ENCODE results near the gene PPFIA4.

PPFIA4 gene

DNA sequence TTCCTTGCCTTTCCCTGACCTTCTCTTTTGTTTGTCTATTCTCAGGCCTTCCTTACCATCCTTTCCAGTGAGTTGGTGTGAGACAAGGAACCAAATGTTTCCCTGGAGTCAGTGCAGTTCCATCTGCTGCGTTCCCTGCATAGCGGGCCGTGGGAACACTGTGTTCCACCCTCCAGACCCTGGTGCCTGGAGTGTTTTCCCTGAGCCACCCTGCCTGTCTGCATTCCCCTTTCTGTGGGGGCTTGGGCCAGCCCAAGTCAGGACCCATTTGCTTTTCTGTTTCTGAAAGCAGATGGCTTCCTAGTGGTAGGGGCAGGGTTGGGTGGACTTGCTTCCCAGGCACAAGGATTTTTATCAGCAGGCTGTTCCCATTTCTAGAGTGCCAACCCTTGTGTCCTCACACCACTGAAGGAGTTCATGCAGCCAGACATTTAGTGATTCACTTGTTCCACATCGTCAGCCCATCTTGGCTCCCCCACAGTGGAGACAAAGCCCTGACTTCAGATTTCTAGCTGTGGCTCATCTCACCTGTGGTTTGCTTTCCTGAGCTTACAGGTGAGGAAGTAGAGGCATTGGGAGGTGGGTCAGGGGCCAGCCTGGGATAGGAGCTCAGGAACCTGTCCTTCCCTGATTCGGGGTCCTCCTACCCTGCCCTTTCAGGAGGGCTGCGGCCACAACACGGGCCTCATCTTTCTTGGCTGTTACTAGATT lies 73.7 kb downstream of the PPFIA4 start:
- no peak for DNase-seq (ENCODE audit: low spot score)

DNA sequence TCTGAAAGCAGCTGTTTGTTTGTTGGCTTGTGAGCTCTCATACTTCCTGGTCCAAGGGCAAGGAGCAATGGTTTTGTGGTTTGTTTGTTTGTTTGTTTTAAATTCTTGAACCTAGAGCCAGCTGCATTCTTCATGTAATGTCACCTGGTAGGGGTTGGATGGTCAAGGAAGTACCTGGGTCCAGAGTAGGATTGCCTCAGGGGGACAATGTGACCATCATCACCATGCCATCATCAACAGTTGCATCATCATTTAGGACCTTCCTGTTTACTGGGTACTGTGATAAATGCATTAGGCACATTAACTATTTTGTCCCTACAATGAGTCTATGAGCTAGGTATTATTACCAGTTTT lies 74.2 kb downstream of the PPFIA4 start:
- DNase-seq (ENCODE audit: low spot score): no peak

DNA sequence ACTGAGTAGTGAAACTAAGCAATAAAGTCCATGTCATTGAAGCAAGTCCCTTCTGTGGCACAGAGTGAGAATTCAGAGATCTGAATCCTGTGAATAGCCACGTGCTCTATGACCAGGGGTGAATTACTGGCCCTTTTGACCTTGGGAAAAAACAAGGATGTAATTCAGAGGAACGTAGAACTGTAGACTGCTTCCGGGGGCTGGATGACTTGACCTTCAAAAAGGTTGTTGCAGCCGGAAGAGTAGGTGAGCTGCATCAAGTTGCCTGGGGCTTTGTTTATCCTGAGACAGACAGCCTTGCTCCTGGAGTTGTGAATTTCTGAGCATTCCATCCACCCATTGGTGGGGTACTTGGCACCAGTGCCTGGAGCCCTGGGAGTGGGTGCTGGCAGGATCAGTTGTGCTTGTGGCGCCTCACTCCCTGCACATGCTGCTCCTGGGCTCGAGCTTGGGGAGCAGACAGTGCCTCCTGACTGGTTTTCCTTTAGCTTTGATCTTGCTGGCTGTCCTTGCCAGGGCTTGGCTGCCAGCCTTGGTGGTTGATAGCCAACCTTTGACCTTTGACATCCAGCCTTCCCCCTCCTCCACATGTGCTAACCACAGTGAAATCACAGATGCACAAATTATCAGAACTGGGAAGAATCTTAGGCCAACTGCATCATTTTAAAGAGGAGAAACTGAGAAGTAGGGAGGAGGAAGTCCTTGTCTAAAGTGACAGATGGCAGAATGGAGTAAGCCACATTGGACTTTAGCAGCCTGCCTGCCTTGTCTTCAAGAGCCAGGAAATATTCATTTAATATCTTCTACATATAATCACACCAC lies 75.7 kb downstream of the PPFIA4 start:
- DNase-seq (ENCODE audit: low spot score): no peak

DNA sequence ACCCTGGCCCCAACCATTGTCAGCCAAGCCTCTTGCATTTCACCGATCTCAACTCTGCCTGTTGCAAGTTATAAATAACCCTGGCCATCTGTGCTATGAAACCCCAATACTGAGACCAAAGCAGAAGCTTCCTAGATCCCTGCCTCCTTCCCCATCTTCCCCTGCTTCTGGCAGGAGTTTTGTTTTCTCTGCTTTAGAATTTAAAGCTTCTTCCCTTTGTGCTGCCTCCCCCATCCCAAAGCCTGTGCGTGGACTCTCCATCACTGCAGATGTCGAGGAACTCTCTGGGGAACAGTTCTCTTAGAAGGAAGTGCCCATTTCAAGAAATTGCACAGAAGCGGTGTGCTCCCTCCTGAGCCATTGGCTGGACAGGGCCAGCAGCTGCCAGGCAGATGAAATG lies 76.9 kb downstream of the PPFIA4 start:
- no peak for DNase-seq (ENCODE audit: low spot score)

DNA sequence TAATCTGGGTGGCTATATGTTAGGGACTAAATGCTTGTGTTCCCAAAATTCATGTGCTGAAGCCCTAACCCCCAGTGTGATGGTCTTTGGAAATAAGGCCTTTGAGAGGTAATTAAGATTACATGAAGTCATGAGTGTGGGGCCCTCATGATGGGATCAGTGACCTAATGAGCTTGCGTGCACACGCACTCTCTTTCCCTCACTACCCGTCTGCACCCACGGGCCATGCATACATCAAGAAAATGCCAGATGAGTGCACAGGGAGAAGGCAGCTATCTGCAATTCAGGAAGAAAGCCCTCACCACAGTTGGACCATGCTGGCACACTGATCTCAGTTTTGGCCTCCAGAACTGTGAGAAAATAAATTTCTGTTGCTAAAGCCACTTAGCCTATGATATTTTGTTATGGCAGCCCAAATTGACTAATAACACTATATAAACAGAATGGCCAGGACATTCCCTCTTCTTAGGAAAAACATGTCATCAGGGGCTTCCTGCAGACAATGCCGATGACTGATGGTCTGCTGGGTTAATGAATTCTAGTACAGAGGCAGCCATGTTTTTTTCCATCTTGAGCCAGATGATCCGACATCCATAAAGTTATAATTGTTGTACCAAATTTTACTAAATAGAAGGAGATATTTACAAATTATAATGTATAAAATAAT lies 77.7 kb downstream of the PPFIA4 start:
- no peak for DNase-seq (ENCODE audit: low spot score)

DNA sequence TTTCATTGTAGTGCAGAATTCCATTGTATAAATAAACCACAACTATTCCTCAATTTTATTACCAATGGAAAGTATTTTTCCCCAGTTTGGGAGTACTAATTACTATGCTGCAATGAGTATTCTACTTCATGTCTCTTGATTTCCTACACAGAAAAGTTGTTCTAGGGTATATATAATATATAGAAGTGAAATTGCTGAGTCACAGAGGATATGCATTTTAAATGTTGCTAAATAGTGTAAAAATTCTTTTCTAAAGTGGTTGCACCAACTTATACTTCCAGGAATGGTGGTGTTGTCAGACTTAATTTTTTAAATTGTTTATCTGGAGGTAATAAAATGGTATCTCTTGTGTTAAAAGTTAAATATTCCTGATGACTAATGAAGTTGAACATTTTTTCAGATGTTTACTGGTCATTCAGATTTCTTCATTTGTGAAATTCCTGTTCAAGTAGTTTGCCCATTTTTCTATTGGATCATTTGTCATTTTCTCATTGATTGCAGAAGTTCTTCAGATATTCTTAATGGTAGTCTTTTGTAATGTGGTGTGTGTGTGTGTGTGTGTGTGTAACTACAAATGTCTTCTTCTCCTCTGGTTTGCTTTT lies 78.6 kb downstream of the PPFIA4 start:
- no peak for DNase-seq (ENCODE audit: low spot score)

DNA sequence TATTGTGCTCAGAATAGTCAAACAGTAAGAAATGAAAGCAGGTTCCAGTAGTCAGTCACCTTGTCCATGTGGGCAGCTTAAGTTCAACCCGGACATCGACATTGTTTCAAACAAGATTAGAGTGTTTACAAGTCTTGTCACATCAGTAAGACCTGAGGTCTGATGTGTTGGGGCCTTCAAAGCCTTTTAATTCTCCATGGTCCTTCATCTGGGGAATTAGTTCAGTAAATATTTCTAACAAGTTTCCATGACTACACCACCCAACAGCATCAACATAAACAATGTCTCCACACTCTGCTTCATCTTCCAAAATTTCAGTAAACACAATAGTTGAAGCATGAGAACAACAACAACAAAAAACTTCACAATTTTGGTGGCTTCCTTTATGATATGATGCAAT lies 86.2 kb downstream of the PPFIA4 start:
- peak; percentile 18 for DNase-seq (ENCODE audit: low spot score)

DNA sequence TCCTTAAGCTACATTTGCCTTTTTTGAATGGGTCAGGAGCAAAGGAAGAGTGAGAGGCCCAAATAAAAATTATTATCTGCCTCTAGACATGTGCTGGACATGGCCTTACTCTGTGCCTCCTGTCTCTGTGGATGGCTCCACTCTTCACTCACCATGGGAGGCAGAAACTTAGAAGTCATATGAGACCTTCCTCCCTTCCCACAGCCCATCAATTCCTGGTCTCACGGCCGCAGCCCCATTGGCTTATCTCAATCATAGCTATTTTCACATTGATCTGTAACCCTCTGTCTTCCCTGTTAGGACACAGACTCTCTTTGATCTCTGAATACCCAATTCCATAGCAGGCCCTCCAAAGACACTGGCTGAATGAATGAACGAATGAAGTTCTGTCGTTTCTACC lies 87.0 kb downstream of the PPFIA4 start:
- DNase-seq (ENCODE audit: low spot score): no peak

DNA sequence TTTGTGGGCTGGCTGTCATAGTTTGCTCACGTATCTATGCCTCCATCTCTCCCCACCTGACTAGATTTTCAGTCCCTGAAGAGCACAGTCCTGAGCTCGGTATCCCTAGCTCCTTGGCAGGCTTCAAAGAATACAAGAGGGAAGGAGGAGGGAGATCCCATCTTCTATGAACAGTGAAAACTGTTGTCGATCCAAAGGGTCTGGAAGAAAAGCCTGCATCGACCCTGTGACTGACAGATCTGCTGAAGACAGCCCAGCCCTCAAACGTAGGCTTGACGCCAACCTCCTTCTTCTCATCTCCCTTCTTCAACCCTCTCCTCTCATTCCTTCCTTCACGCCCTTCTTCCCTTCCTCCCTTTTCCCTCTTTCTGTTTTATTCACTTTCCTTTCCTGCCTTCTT lies 87.9 kb downstream of the PPFIA4 start:
- peak; percentile 20 for DNase-seq (ENCODE audit: low spot score)

DNA sequence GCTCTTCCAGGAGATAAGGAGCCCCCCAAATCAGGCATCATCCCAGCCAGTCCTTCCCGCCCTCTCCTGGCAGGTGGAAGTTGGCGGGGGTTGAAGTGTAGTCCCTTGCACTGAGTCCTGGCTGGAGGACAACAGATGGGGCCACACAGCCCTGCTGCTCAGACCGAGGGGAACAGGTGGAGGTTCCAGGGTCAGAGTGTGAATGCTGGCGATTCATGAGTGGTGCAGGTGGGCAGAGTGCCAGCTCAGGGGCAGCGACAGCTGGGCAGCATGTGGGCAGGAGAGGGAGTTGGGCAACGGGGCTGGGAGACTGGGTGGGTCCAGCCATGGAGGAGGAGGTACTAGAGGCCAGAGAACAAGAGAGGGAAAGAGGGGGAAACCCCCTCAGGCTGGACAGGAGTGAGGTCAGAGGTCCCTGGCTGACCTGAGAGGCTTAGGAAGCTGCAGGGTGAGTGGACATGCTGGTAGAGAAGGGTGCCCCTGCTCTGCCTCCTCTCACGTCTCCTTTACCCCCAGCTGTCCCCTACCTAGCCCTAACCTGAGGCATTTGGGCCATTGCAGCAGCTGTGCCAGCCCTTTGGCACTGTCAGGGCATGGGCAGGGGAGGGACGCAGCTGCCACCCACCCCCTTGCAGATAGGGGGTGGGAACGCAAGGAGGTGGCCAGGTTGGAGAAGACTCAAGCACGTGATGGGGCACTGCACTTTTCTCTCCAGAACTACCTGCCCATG lies 90.0 kb downstream of the PPFIA4 start:
- DNase-seq (ENCODE audit: low spot score): peak; percentile 70

DNA sequence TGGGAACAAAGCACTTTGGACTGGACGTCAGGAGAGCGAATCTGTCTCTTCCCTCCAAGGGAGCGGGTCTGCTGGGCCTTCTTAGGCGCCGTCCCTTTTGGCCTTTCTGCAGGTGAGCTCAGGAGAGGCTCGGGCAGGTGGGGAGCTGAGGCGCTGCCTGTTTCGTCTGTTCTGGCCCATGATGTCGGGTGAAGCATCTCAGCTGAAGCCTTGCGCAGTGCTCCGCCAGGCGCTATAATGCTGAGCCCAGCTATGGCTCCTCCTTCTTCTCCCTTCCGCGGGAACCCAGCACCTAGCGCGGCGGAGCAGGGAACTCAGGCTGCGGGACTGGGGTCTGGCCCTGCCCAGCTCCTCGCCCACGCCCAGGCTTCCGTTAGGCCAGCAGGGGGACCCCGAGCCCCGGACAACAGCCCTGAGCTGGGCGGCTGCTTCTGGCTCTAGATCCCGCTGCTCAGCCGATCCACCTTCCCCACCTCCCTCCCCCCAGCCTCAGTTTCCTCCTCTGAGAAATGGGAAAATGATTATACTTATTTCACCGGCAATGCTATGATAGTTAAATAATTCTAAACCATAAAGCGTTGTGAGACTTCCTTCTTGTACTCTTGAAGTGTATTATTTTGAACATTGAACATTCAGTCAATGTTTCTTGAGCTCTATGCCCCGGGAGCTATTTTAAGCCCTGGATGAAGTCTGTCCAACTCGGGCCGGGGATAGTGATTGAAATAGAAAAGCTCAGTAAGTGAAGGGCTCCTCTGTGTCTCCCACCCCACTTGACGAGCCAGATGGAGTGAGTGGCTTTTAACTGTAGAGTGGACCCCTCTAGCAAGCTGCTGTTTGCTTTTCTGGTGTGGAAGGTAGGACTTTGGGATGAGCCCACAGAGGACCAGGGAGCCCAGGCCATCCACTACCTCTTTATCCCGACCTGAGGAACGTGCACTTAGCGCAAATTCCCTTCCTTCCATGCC lies 91.6 kb downstream of the PPFIA4 start:
- peak; percentile 84 for DNase-seq (ENCODE audit: low spot score)

DNA sequence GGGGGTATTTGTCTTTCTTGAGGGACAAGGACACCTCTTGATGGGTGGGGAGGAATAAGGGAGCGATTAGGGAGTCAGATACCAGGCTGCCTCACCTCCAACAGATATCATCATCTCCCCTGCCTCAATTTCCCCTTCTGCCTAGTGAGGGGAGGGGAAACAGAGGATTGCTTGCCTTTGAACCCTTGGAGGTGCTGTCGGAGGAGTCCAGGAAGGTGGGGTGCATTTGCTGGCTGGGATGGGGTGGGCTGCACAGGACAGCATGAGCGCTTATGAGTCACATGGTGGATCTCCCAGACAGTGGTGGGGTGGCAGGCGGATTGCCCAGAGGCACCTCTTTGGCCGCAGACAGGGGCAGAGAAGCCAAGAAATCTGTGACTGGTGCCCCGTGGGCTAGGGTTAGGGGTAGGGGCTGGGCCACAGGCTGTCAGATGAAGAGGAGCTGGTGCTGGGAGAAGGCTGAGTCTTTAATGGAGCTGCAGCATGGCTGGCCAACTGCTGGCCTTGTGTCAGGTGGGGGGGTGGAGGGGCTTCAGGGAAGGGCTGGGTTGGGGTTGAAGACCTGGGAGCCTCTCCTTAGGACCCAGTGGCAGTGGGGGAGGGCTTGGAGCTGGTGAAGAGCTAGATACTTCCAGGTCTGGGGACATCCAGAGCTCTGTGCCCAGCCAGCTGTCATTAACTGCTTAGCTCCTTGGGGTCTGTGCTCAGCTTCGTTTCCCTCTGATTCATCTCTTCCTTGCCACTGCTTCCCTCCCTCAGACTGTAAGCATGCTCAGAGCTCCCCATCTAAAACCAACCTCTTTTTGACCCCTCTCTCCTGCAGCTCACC lies 94.2 kb downstream of the PPFIA4 start:
- peak; percentile 48 for DNase-seq (ENCODE audit: low spot score)

DNA sequence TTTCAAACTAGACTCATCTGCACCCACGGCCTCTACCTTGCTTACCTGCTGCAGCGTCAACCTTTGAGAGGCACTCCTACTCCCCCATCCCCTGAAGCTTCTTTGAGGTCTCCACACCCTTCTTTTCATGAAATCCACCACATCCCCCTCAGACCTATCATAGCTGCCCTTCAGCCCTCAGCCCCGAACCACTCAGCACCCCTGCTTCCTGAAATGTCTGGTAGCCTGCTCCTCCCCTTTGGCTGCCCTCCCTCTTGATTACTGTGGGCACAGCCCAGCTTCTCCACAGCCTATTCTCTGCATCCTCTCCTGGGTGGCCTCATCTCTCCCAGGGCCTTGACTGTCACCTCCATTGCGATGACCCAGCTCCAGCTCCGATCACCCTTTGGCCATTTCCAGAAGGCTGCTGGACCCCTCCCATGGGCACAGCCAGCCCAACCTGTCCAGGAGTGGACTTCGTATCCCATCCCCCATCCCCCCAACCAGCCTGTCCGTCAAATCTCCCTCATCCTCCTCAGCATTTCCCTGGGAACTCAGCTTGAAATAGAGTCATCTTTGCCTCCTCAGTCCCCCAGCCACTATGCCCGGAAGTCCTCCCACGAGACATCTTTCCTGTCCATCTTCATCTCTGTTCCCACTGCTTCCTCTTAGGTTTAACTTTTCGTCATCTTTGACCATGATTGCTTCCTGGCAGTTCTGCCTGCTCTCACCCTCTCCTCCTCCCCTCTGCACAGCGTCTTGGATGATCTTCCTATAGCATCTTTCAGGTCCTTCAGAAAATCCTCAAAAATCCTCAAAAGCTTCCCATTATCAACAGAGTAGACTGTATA lies 95.1 kb downstream of the PPFIA4 start:
- DNase-seq (ENCODE audit: low spot score): peak; percentile 55

DNA sequence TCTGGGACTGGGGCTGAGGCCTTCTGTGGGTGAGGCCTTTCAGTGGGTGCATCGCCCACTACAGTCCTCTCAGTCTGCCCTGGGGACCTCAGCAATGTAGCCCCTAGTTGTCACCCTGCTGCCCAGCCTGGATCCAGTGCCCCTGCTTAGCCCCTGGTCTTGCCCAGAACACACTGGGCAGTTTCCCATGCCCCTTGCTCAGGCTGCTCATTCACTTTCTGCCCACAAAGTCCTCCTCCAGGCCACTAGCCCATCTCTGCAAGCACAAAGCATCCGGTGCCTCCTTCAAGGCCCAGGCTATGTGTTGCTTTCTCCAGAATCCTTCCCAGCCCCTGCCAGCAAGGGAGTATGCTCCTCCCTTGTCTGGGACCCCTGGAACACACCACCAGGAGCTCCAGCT lies 95.9 kb downstream of the PPFIA4 start:
- peak; percentile 14 for DNase-seq (ENCODE audit: low spot score)

DNA sequence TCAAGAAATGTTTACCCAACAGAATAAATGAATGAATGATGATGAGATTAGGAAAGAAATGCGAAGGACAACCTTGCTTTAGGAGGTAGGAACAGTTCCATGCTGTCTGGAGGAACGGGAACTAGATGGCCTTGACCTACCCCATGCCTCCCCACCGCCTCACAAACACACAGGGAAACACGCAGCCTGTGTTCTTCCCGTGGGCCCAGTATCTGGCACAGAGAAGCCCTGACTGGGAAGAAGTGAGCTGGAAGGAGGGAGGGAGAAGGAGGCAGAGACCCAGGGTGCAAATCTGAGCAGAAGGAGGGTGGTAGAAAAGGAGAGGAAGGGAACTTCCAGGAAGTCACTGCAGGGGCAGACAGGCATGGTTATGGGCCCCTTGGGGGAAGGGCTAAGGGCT lies 97.7 kb downstream of the PPFIA4 start:
- peak; percentile 15 for DNase-seq (ENCODE audit: low spot score)

DNA sequence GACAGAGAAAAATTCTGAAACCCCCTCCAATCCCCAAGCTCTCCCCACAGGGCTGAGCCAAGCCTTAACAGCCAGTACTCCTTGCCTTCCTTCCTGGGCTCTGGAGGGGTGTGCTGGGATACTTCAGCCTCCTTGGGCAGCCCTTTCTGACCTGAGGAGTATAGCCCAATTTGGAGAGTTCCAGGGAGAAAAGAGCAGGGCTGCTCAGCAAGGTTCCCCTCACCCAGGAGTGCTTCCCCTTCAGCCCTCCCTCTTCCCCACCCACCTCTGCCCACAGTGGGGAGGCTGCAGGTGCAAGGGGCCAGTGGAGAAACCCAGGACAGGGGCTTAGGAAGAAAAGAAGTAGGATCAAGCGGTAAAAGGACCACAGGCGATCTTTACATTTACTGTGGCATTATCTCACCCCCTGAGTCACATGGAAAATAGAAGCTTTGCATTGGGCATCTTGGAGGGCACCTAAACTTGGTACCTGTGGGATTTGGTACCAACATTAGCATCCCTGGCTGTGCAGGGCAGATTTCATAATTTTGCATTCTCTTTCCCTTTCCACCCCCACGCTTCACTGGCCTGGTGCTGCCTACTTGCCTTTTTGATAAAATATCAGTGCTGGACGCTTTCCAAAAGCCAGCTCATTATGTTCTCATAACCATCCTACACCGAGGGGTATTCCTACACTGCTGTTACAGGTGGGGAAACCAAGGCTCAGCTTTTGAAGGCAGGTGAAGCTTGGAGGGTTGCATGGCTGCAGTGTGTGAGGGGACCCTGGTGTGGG lies 98.4 kb downstream of the PPFIA4 start:
- DNase-seq (ENCODE audit: low spot score): no peak

DNA sequence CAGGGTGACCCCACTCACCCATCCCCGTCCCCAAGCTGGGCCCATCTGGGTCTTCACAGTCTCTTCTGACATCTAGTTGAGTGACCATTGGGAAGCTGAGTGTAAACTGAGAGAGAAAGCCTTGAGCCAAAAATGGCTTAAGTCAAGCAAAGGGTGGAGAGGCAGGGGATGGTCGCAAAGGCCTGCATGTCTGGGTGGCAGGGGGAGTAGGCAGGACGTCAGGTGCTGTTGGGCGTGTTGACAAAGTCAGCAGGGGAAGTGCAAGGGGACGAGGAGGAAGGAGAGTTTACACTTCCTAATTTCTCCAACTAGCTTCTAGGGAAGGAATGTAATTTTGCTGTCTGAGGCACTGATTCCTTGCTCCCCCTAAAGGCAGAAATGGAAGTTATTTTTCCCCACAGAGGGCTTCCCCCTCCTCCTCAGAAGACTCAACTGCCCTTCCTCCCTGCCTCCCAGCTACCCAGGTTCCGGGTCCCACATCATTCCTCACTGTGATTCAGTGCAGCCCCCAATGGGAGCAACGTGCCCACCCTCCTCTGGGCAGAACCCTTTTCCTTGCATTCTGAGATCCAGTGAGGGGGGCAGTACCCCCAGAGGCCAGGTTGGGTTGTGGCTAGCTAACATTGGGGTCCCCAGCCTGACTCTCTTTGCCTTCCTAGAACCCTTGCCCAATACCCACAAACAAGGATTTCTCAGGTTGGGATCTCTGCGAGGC lies 100.0 kb downstream of the PPFIA4 start:
- peak; percentile 53 for DNase-seq (ENCODE audit: low spot score)
